Loucy (cell line): ENCODE measurements around the gene ZFP69.

Source experiments
- H2AFZ ChIP-seq: fragments of 200-600 bp; sonication (generic); 2 replicates; pipeline ENCODE4 v1.6.0; 2016; ENCODE audit warnings: antibody characterized with exemption, mild to moderate bottlenecking, low read length, moderate library complexity
- H3F3A ChIP-seq: fragments of 200-600 bp; 2 replicates; pipeline ENCODE4 v1.6.0; 2016; ENCODE audit warnings: antibody characterized with exemption, low read depth, mild to moderate bottlenecking
- H3K27me3 ChIP-seq: fragments of 200-600 bp; sonication (generic); 2 replicates; pipeline ENCODE4 v1.6.1; 2014; ENCODE audit warnings: low read length, mild to moderate bottlenecking; ENCODE audit not compliant: insufficient read depth, poor library complexity, severe bottlenecking
- H3K36me3 ChIP-seq: fragments of 200-600 bp; sonication (generic); 2 replicates; pipeline ENCODE4 v1.6.1; 2016; ENCODE audit warnings: low read length; ENCODE audit not compliant: insufficient read depth
- H3K4me1 ChIP-seq: fragments of 200-600 bp; sonication (generic); 2 replicates; pipeline ENCODE4 v1.5.1; 2014; ENCODE audit warnings: low read length, mild to moderate bottlenecking; ENCODE audit not compliant: insufficient read depth, poor library complexity, severe bottlenecking
- H3K4me2 ChIP-seq: fragments of 200-600 bp; sonication (generic); 2 replicates; pipeline ENCODE4 v1.6.0; 2014; ENCODE audit warnings: antibody characterized with exemption, low read length, low read depth, mild to moderate bottlenecking; ENCODE audit not compliant: poor library complexity, severe bottlenecking
- H3K4me3 ChIP-seq: fragments of 200-600 bp; sonication (generic); 2 replicates; pipeline ENCODE4 v1.5.1; 2014; ENCODE audit warnings: low read length, mild to moderate bottlenecking, mixed read lengths; ENCODE audit not compliant: poor library complexity, severe bottlenecking
- H3K79me2 ChIP-seq: fragments of 200-600 bp; sonication (generic); 2 replicates; pipeline ENCODE4 v1.6.1; 2014; ENCODE audit warnings: low read length; ENCODE audit not compliant: insufficient read depth
- H3K9ac ChIP-seq: fragments of 200-600 bp; sonication (generic); 2 replicates; pipeline ENCODE4 v1.6.0; 2014; ENCODE audit warnings: mild to moderate bottlenecking, low read depth, low read length, moderate library complexity; ENCODE audit not compliant: poor library complexity, severe bottlenecking
- H3K9me2 ChIP-seq: fragments of 200-600 bp; sonication (generic); replicated peaks from 2 replicates; pipeline ENCODE4 v1.6.1; 2016; ENCODE audit warnings: low read depth, low read length, mixed read lengths
- H3K9me3 ChIP-seq: fragments of 200-600 bp; sonication (generic); 2 replicates; pipeline ENCODE4 v1.6.1; 2014; ENCODE audit warnings: mild to moderate bottlenecking, antibody characterized with exemption, low read length, low read depth; ENCODE audit not compliant: insufficient read depth
- H4K20me1 ChIP-seq: fragments of 200-600 bp; sonication (generic); 2 replicates; pipeline ENCODE4 v1.6.0; 2014; ENCODE audit warnings: antibody characterized with exemption, low read length, mild to moderate bottlenecking; ENCODE audit not compliant: insufficient read depth, poor library complexity, severe bottlenecking
- CTCF ChIP-seq: fragments of 200-600 bp; sonication (generic); conservative IDR thresholded peaks from 2 replicates; pipeline ENCODE4 v1.5.1; 2014; ENCODE audit warnings: mild to moderate bottlenecking, antibody characterized with exemption, low read length
- EZH2phosphoT487 ChIP-seq: fragments of 200-600 bp; IDR thresholded peaks from 2 replicates; pipeline ENCODE4 v1.6.1; 2018; ENCODE audit warnings: antibody characterized with exemption, mild to moderate bottlenecking, moderate library complexity, borderline replicate concordance

ZFP69 gene

GRCh38 chr1:40439247-40439646 is 37.8 kb upstream of the ZFP69 start:
- H3K4me1 ChIP-seq, result no peaks in the 10 kb centered on the region
- no peaks in the 10 kb centered on the region for H3K79me2 ChIP-seq
- H3K4me3 ChIP-seq, result no peak overlapping the region
- H3K36me3 ChIP-seq, result no peaks in the 10 kb centered on the region
- H2AFZ ChIP-seq, result no peak overlapping the region
- no peak for TF ChIP-seq CTCF
- TF ChIP-seq EZH2phosphoT487, result no peak
- no peaks in the 10 kb centered on the region for H3K9me2 ChIP-seq
- no peaks in the 10 kb centered on the region for H3K27me3 ChIP-seq
- no peaks in the 10 kb centered on the region for H3F3A ChIP-seq
- no peaks in the 10 kb centered on the region for H4K20me1 ChIP-seq
- no peak overlapping the region for H3K9ac ChIP-seq
- no peaks in the 10 kb centered on the region for H3K9me3 ChIP-seq
- H3K4me2 ChIP-seq, result no peak overlapping the region

- Histone ChIP-seq H3K9ac (peak within 1 kb of the TSS; percentile 76), H3K79me2 (peaks cover 6% of the 10 kb centered on the region)
These were observed 27.2 kb upstream of the ZFP69 start, which contains the start of gene ZFP69B for GRCh38 chr1:40449684-40450494. Gene ZFP69B, plus strand, starts transcription at chr1:40450476. Its CDS starts 486 bp downstream, at chr1:40450962.

GRCh38 chr1:40450495-40451237 is 26.4 kb upstream of the ZFP69 start:
- Histone ChIP-seq H2AFZ (peak overlapping the region; percentile 96), H3K9me3 (0 out of 2 replicates have a peak, but pooled peaks cover 6% of the 10 kb centered on the region), H3K27me3 (no peaks in the 10 kb centered on the region), H4K20me1 (no peaks in the 10 kb centered on the region), H3K4me3 (peak overlapping the region; percentile 83), H3K79me2 (peaks cover 6% of the 10 kb centered on the region), H3F3A (no peaks in the 10 kb centered on the region), H3K9ac (peak overlapping the region; percentile 76), H3K36me3 (no peaks in the 10 kb centered on the region), H3K4me1 (peaks cover 25% of the 10 kb centered on the region), H3K9me2 (no peaks in the 10 kb centered on the region), H3K4me2 (peak overlapping the region; percentile 78)
- no peak for TF ChIP-seq CTCF
- TF ChIP-seq EZH2phosphoT487, result no peak

More at GRCh38 chr1:40449684-40450494, 27.2 kb upstream of the ZFP69 start, which contains the start of gene ZFP69B:
- no peaks in the 10 kb centered on the region for H4K20me1 ChIP-seq
- H3K36me3 ChIP-seq, result no peaks in the 10 kb centered on the region
- TF ChIP-seq EZH2phosphoT487 (no peak), CTCF (no peak)
- H3K4me1 ChIP-seq, result peaks cover 25% of the 10 kb centered on the region
- peak within 1 kb of the TSS; percentile 83 for H3K4me3 ChIP-seq
- H2AFZ ChIP-seq, result peak within 1 kb of the TSS; percentile 96
- peak within 1 kb of the TSS; percentile 78 for H3K4me2 ChIP-seq
- no peaks in the 10 kb centered on the region for H3K27me3 ChIP-seq
- H3F3A ChIP-seq, result no peaks in the 10 kb centered on the region
- 0 out of 2 replicates have a peak, but pooled peaks cover 6% of the 10 kb centered on the region for H3K9me3 ChIP-seq
- H3K9me2 ChIP-seq, result no peaks in the 10 kb centered on the region
